SK-N-SH treated with all-trans-retinoic acid at 6 μM for 48 hours (cell line): ENCODE measurements around the gene EBF3.

Experiments
- ATAC-seq: fragments of 200-7000 bp; cut with Tn5 transposase; 3 replicates; pipeline ENCODE4 v1.9.1; 2020; ENCODE audit warnings: mild to moderate bottlenecking, moderate library complexity
- BACH2 ChIP-seq: fragments of 250-450 bp; sonication (Bioruptor Pico); IDR thresholded peaks from 2 replicates; pipeline ENCODE4 v1.9.0; 2021; ENCODE audit warnings: mild to moderate bottlenecking, borderline replicate concordance
- CREB5 ChIP-seq: fragments of 250-450 bp; sonication (Bioruptor Pico); IDR thresholded peaks from 2 replicates; pipeline ENCODE4 v1.5.1; 2020; ENCODE audit warnings: low read depth, mild to moderate bottlenecking, moderate library complexity
- CSDC2 ChIP-seq: fragments of 250-450 bp; sonication (Bioruptor Pico); IDR thresholded peaks from 2 replicates; pipeline ENCODE4 v1.5.0; 2020; ENCODE audit warnings: mild to moderate bottlenecking, moderate library complexity
- ESRRG ChIP-seq: fragments of 250-450 bp; sonication (Bioruptor Pico); IDR thresholded peaks from 2 replicates; pipeline ENCODE4 v1.6.1; 2021; ENCODE audit warnings: mild to moderate bottlenecking
- ISL1 ChIP-seq: fragments of 250-450 bp; sonication (Bioruptor Pico); IDR thresholded peaks from 2 replicates; pipeline ENCODE4 v2.1.2; 2022; ENCODE audit warnings: mild to moderate bottlenecking, moderate library complexity
- OSR1 ChIP-seq: fragments of 250-450 bp; sonication (Bioruptor Pico); IDR thresholded peaks from 2 replicates; pipeline ENCODE4 v1.8.0; 2022; ENCODE audit warnings: moderate library complexity, mild to moderate bottlenecking, inconsistent platforms
- PATZ1 ChIP-seq: fragments of 250-450 bp; sonication (Bioruptor Pico); IDR thresholded peaks from 2 replicates; pipeline ENCODE4 v1.8.0; 2020; ENCODE audit warnings: mild to moderate bottlenecking, moderate library complexity, borderline replicate concordance
- POU6F1 ChIP-seq: fragments of 250-450 bp; sonication (Bioruptor Pico); IDR thresholded peaks from 2 replicates; pipeline ENCODE4 v1.8.0; 2021; ENCODE audit warnings: low read depth, mild to moderate bottlenecking, moderate library complexity, borderline replicate concordance
- PPARA ChIP-seq: fragments of 250-450 bp; sonication (Bioruptor Pico); IDR thresholded peaks from 2 replicates; pipeline ENCODE4 v1.5.0; 2020; ENCODE audit warnings: mild to moderate bottlenecking, borderline replicate concordance
- RARB ChIP-seq: fragments of 250-450 bp; sonication (Bioruptor Pico); IDR thresholded peaks from 2 replicates; pipeline ENCODE4 v1.8.0; 2021; ENCODE audit warnings: mild to moderate bottlenecking, moderate library complexity
- SNAI2 ChIP-seq: fragments of 250-450 bp; sonication (Bioruptor Pico); IDR thresholded peaks from 2 replicates; pipeline ENCODE4 v1.5.0; 2020; ENCODE audit warnings: mild to moderate bottlenecking, moderate library complexity
- TCF4 ChIP-seq: fragments of 250-450 bp; sonication (Bioruptor Pico); IDR thresholded peaks from 2 replicates; pipeline ENCODE4 v1.8.0; 2021; ENCODE audit warnings: mild to moderate bottlenecking, moderate library complexity, borderline replicate concordance
- TOX ChIP-seq: fragments of 250-450 bp; sonication (Bioruptor Pico); IDR thresholded peaks from 2 replicates; pipeline ENCODE4 v1.8.0; 2021; ENCODE audit warnings: mild to moderate bottlenecking, moderate library complexity, borderline replicate concordance
- ZC3H10 ChIP-seq: fragments of 250-450 bp; sonication (Bioruptor Pico); IDR thresholded peaks from 2 replicates; pipeline ENCODE4 v1.5.1; 2021; ENCODE audit warnings: mild to moderate bottlenecking, moderate library complexity
- ZFP3 ChIP-seq: fragments of 250-450 bp; sonication (Bioruptor Pico); IDR thresholded peaks from 2 replicates; pipeline ENCODE4 v1.5.0; 2020; ENCODE audit warnings: mild to moderate bottlenecking, moderate library complexity
- ZFP30 ChIP-seq: fragments of 450-650 bp; formaldehyde crosslinking; IDR thresholded peaks from 2 replicates; pipeline ENCODE4 v1.5.0; 2022; ENCODE audit warnings: mild to moderate bottlenecking, moderate library complexity
- ZNF565 ChIP-seq: fragments of 450-650 bp; formaldehyde crosslinking; conservative IDR thresholded peaks from 2 replicates; pipeline ENCODE4 v1.5.0; 2020; ENCODE audit warnings: low read depth, mild to moderate bottlenecking, moderate library complexity
- ZNF70 ChIP-seq: fragments of 450-650 bp; formaldehyde crosslinking; IDR thresholded peaks from 2 replicates; pipeline ENCODE4 v1.5.0; 2020; ENCODE audit warnings: mild to moderate bottlenecking, moderate library complexity
- ZNF8 ChIP-seq: fragments of 450-650 bp; formaldehyde crosslinking; IDR thresholded peaks from 2 replicates; pipeline ENCODE4 v1.5.0; 2020; ENCODE audit warnings: mild to moderate bottlenecking, moderate library complexity

EBF3 gene

GRCh38 chr10:129971381-129972144 lies 7.5 kb upstream of the EBF3 start:
- no peak for TF ChIP-seq ZNF8 (CRISPR knock-in tag)
- TF ChIP-seq SNAI2 (CRISPR knock-in tag) = no peak
- TF ChIP-seq TOX (CRISPR knock-in tag) = no peak
- no peak for TF ChIP-seq CREB5
- ATAC-seq = peak; percentile 89

GRCh38 chr10:129970465-129971364 lies 6.6 kb upstream of the EBF3 start:
- TF ChIP-seq ISL1 (CRISPR knock-in tag) = no peak
- TF ChIP-seq RARB (CRISPR knock-in tag) = no peak
- TF ChIP-seq CREB5 = no peak
- TF ChIP-seq ZFP3 (CRISPR knock-in tag) = no peak
- TF ChIP-seq POU6F1 = no peak
- no peak for TF ChIP-seq OSR1 (CRISPR knock-in tag)
- TF ChIP-seq TOX (CRISPR knock-in tag) = no peak
- TF ChIP-seq ZFP30 (CRISPR knock-in tag) = no peak
- no peak for TF ChIP-seq BACH2 (CRISPR knock-in tag)
- no peak for TF ChIP-seq PATZ1 (CRISPR knock-in tag)
- TF ChIP-seq TCF4 (CRISPR knock-in tag) = no peak
- no peak for TF ChIP-seq PPARA
- no peak for TF ChIP-seq ZC3H10 (CRISPR knock-in tag)
- no peak for TF ChIP-seq ZNF8 (CRISPR knock-in tag)
- ATAC-seq = no peak

GRCh38 chr10:129969911-129970464 lies 5.9 kb upstream of the EBF3 start:
- no peak for ATAC-seq
- TF ChIP-seq ZFP30 (CRISPR knock-in tag) (no peak), ZFP3 (CRISPR knock-in tag) (no peak), ZNF565 (CRISPR knock-in tag) (no peak), CSDC2 (CRISPR knock-in tag) (no peak), CREB5 (no peak), ZC3H10 (CRISPR knock-in tag) (no peak), ZNF70 (no peak), TCF4 (CRISPR knock-in tag) (no peak), ESRRG (CRISPR knock-in tag) (no peak), BACH2 (CRISPR knock-in tag) (no peak), TOX (CRISPR knock-in tag) (no peak), ZNF8 (CRISPR knock-in tag) (no peak), ISL1 (CRISPR knock-in tag) (no peak), RARB (CRISPR knock-in tag) (no peak)
